ENCODE results near the gene SLC7A7.
A peak's percentile ranks its signal among the peaks of the same experiment; 100 is the strongest.

Gene SLC7A7

GRCh38 chr14:22824711-22825359, 9.6 kb upstream of the SLC7A7 start:
- no peak overlapping the region for H3K4me3 ChIP-seq (ENCODE audit: low read depth, low read length)
- peak; percentile 97 for DNase-seq (ENCODE audit: low read depth)

DNA sequence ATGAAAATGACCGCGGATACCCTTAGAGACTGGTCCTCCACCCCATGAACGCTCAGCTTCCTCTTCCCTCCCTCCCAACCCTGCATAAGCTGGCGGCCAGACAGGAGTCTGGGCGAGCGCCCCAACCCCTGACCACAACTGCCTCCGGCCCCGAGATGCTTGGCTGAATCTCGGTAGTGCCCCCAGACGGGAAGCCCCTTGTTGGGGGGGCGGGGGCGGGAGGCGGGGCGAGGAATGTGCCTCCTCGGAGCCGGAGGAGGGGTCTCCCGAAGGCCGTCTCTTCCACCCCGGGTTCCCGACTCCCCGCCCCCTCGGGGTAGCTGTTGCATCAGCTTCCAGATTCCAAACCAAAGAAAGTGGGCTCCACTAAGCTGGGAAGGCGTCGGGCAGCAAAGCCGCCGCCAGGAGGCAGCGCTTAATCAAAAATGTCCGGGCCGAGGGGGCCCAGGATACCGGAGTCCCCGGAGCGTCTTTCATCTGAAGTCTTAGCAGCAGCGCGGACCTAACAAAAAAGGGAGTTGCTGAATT, 7.4 kb upstream of the SLC7A7 start:
- TF ChIP-seq, protein P1, sequence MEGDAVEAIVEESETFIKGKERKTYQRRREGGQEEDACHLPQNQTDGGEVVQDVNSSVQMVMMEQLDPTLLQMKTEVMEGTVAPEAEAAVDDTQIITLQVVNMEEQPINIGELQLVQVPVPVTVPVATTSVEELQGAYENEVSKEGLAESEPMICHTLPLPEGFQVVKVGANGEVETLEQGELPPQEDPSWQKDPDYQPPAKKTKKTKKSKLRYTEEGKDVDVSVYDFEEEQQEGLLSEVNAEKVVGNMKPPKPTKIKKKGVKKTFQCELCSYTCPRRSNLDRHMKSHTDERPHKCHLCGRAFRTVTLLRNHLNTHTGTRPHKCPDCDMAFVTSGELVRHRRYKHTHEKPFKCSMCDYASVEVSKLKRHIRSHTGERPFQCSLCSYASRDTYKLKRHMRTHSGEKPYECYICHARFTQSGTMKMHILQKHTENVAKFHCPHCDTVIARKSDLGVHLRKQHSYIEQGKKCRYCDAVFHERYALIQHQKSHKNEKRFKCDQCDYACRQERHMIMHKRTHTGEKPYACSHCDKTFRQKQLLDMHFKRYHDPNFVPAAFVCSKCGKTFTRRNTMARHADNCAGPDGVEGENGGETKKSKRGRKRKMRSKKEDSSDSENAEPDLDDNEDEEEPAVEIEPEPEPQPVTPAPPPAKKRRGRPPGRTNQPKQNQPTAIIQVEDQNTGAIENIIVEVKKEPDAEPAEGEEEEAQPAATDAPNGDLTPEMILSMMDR (conservative IDR thresholded peaks at IDR 0.05; ENCODE audit: low read depth, low read length), result peak; percentile 89
- peak overlapping the region; percentile 32 for H3K4me3 ChIP-seq (ENCODE audit: low read depth, low read length)
- DNase-seq (ENCODE audit: low read depth), result peak; percentile 94

More at GRCh38 chr14:22824711-22825359, 9.6 kb upstream of the SLC7A7 start:
- TF ChIP-seq, protein P1 (conservative IDR thresholded peaks at IDR 0.05; ENCODE audit: low read depth, low read length), result no peak

GRCh38 chr14:22822016-22822570, 6.9 kb upstream of the SLC7A7 start:
- DNase-seq (ENCODE audit: low read depth), result no peak
- TF ChIP-seq, protein P1 (conservative IDR thresholded peaks at IDR 0.05; ENCODE audit: low read depth, low read length), result no peak
- peak overlapping the region; percentile 28 for H3K4me3 ChIP-seq (ENCODE audit: low read depth, low read length)

GRCh38 chr14:22821193-22822015, 6.2 kb upstream of the SLC7A7 start:
- no peak overlapping the region for H3K4me3 ChIP-seq (ENCODE audit: low read depth, low read length)
- peak; percentile 63 for DNase-seq (ENCODE audit: low read depth)
- TF ChIP-seq, protein P1 (conservative IDR thresholded peaks at IDR 0.05; ENCODE audit: low read depth, low read length), result no peak

DNA sequence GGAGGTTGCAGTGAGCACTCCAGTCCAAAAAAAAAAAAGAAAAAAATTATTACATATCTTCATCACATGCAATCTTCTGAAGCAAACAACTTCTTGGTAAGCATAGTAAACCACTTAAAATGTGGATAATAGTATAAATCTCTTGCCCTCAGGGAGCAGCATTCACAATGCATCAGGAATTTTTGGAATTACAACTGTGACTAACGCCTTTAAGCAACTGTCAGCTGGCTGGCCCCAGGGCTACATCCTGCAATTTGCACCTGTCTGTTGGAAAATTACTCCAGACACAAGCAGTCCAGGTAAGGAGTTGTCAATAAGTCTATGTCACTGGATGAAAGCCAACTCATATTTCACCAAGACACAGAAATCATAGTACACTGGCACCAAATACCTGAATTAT, 5.5 kb upstream of the SLC7A7 start:
- H3K4me3 ChIP-seq (ENCODE audit: low read depth, low read length), result no peak overlapping the region
- TF ChIP-seq, protein P1 (conservative IDR thresholded peaks at IDR 0.05; ENCODE audit: low read depth, low read length), result no peak
- peak; percentile 34 for DNase-seq (ENCODE audit: low read depth)

DNA sequence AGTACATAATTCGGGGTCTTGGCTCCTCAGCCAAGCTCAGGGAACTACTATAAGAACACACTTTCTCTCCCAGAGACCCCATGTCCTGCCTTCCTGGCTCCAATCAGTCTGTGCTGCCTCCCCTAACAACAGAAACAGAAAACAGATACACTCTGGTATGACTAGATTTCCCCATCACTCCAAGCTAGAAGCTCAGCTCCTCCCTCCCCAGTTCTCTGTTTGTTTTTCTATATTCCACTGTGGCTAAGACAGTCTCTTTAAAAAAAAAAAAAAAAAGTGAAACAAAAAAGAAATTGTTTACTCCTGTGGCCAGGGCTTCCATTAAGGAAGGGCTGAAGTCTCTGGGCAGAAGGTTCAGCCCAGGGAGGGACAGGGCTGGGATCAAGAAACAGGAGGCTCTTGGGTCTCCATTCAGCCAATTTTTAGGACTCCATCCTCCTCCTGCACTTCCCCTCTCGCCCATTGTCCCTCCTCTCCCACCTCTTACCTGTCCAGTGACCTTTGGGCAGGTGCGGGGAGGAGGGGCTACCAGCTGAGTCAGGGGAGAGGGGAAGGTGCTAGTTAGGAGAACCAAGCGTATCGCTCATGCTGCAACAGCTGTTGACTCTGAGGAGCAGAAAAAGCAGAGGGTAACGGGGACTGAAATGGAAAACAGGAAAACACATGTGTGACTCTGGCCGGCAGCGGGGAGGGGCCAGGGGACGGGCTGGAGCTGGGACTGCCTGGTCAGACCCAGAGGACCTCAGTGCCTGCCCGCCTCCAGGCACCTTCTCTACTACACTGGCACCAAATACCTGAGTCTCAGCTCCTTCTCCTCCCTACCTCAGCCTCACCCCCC, 4.1 kb upstream of the SLC7A7 start:
- peak; percentile 94 for DNase-seq (ENCODE audit: low read depth)
- H3K4me3 ChIP-seq (ENCODE audit: low read depth, low read length), result peak overlapping the region; percentile 43
- TF ChIP-seq, protein P1 (conservative IDR thresholded peaks at IDR 0.05; ENCODE audit: low read depth, low read length), result no peak
